ENCODE results near the gene PCLO.

PCLO gene, protein sequence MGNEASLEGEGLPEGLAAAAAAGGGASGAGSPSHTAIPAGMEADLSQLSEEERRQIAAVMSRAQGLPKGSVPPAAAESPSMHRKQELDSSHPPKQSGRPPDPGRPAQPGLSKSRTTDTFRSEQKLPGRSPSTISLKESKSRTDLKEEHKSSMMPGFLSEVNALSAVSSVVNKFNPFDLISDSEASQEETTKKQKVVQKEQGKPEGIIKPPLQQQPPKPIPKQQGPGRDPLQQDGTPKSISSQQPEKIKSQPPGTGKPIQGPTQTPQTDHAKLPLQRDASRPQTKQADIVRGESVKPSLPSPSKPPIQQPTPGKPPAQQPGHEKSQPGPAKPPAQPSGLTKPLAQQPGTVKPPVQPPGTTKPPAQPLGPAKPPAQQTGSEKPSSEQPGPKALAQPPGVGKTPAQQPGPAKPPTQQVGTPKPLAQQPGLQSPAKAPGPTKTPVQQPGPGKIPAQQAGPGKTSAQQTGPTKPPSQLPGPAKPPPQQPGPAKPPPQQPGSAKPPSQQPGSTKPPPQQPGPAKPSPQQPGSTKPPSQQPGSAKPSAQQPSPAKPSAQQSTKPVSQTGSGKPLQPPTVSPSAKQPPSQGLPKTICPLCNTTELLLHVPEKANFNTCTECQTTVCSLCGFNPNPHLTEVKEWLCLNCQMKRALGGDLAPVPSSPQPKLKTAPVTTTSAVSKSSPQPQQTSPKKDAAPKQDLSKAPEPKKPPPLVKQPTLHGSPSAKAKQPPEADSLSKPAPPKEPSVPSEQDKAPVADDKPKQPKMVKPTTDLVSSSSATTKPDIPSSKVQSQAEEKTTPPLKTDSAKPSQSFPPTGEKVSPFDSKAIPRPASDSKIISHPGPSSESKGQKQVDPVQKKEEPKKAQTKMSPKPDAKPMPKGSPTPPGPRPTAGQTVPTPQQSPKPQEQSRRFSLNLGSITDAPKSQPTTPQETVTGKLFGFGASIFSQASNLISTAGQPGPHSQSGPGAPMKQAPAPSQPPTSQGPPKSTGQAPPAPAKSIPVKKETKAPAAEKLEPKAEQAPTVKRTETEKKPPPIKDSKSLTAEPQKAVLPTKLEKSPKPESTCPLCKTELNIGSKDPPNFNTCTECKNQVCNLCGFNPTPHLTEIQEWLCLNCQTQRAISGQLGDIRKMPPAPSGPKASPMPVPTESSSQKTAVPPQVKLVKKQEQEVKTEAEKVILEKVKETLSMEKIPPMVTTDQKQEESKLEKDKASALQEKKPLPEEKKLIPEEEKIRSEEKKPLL (N-terminal part only)

DNA sequence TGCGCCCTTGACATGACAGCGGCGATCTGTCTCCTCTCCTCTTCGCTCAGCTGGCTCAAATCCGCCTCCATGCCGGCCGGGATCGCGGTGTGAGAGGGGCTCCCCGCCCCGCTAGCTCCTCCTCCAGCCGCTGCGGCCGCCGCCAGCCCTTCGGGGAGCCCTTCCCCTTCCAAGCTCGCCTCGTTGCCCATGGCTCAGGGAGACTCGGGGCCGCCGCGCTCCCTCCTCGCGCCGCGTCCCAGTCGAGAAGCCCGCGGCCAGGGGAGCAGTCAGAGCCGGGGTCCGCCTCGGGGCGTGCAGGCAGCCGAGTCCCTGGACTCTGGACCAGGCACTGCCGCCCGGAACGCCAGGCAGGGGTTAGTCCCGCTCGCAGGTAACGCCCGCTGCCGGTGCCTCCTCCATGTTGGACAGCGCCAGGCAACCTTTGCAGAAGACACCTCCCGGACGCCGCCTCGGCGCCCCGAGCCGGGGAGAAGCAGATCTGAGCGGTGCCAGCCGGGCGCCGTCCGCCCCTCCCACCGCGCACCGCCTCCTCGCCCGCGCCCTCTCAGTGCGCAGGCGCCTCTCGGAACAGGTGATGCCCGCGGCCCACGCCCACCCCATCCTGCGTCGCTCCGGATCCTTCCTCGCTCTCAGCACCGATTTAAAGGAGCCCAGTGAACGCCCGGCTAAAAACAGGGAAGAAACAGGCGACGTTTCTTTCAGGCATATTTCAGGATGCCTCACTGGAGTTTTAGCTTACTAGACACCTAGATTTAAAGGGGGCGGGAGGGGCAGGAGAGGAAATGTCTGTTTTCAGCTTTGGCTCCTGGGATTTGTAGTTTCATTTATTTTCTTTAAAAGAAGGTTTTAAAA, at the start of gene PCLO:
TSS of gene PCLO (minus strand) at position 483 of the 855 bp plus-strand sequence. CDS start at position 191, 292 bp downstream.
- peak; percentile 36 to 42 for DNase-seq

DNA sequence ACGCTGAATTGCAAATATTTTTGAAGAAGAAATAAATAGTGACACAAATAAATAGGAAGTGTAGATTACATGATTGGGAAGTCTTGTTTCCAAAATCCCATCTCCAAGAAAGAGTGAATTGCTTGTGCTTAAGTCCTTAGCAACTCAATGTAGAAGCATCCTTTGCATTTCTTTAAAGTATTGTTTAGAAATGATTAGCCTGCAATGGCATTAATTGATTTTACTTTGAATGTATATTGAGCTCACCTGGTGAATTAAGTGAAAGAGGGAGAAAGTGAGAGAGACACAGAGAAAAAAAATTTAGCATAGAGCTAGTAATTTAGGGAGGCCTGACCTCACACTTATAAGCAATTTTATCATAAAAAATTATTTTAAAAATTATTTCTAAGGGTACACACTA, 49.0 kb upstream of the PCLO start:
- no peak for DNase-seq

DNA sequence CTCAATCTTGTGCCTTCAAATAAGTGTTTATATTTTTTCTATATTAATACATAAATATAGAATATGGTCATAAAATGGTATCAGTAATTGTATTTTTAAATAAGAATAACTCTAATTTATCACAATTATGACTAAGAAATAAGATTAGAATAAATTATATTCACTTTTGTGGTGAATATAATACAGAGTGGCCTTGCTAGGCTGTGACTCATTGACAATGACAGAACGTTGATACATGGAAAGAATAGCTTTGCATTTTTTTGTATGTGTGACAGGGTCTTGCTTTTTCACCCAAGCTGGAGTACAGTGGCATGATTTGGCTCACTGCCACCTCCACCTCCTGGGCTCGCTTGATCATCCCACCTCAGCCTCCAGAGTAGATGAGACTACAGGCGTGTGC, 47.8 kb upstream of the PCLO start:
- no peak for DNase-seq

DNA sequence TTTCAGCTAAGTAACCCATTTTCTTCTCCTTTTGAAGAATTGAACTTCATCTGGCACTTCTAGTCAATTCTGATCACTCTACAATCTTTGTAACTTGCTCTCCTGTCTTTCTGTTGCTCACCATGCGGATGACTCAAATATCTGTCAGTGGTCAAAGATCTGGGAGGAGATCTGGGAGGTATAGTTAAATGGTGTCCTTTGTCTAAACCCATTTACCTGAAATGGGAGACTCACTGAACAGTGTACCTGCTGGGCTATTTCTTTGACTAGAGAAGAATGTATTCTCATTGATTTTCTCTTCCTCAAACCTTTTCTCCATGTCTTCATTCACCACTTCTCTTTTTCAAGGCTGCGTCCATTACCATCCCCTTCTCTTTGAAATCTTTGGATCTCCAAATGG, 42.0 kb upstream of the PCLO start:
- DNase-seq, result no peak

DNA sequence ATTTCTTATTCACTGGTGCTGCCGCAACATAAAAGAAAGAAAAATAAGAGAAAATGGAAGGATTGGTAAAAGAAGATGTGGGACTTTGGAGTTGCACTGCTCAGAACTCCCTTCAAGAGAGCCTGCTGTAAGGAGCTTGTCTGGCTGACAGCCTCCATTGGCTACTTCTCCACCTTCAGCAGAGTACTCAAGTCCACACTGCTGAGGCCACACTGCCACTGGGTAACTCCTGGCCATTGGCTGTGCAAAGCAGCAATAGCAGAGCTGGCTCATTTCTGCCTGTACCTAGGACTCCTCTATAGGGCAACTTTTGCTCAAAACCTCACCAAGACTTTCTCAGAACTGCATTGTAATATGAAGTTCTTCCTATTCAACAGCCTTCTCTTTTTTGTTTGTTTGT, 38.7 kb upstream of the PCLO start:
- DNase-seq, result no peak

DNA sequence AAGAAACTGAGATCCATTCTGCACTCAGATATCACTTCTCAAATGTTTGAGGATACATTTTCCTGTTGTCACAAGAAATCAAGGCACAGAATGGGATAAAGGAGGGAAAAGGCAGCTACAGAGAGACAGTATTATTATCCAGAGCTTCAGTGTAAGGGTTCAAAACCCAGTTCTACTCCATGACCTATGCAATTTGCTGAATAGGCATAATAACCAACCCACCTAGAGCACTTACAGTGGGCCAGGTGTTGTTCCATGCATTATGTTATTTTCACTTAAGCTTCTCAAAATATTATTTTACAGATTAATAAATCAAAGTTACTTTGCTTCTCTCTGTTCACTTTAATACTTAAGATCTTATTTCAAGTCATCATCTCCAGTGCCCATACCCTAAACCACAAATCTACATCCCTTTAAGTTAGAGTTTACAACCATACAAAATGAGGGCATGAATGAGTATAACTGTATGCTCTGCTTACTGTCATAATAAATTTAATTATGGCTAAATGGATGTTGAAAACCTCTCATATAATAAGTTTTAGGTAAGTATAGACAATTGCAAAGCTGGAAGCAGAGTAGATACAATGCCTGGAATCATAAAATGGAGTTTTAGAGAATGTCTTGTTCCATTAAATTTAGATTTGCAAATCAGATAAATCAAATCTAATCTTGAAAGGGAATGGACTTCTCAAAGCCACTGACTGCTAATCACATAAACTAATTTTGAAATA, 28.1 kb upstream of the PCLO start:
- DNase-seq, result no peak

DNA sequence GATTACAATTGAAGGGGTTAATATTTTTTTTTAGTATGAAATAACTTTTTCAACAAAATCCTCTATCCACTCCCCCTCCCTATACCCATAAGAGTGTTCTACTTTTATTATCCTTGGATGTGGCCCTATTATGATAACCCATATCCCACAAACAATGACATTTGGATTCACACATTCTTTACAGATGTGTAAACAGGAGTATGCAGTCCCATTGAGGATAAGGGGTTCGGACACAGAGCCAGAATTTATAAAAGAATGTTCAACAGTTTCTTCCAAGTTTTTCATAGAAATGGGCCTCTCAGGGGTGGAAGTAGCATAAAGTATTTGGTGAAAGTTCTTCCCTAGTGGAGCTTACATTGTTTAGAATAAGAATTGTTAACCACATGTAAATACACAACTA, 16.1 kb upstream of the PCLO start:
- no peak for DNase-seq

DNA sequence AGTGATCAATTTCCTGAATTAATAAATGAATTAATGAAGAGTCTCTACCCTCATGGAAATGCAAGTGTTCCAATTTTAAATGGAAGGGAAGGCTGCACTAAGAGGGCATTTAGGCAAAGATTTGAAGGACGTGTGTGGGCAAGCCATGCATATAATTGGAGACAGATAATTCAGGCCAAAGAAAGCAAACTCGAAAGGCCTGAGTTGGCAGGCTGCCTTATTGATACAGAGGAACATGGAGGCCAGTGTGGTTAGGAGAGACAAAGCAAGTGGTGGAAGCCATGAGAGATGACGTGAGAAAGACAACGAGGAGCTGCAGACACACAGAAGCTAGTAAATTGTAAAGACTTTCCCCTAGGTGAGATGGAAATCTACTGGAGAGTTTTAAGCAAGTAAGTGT, 15.4 kb upstream of the PCLO start:
- DNase-seq, result no peak

DNA sequence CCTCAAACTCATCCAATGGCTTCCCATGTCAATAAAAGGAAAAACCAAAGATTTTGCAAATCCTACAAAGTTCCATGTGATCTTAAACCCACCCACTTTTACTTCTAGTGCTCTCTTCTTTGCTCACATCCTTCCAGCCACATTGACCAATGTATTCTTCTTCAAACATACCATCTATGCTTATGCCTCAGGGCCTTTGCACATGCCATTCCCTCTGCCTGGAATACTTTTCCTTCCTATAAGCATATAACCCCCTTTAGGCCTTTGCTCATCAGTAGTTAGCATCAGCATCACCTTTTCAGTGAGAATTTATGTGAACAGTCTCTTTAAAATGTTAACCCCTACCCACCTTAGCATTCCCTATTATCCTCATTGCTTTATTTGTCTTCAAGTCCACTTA, 11.0 kb upstream of the PCLO start:
- no peak for DNase-seq

DNA sequence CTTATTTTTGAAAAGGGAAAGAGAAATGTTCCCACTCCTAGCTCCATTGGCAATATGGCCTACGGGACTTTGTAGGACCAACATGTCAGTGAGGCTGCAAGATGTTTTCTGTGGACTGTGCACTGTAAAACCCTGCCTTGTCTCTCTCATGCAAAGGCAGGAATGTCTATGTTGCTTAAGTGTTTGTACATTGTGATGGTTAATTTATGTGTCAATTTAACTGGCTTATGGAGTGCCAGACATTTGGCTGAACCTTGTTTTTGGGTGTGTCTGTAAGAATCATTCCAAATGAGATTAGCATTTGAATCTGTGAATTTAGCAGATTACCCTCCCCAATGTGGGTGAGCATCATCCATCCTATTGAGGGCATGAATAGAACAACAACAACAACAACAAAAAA, 4.1 kb upstream of the PCLO start:
- no peak for DNase-seq

DNA sequence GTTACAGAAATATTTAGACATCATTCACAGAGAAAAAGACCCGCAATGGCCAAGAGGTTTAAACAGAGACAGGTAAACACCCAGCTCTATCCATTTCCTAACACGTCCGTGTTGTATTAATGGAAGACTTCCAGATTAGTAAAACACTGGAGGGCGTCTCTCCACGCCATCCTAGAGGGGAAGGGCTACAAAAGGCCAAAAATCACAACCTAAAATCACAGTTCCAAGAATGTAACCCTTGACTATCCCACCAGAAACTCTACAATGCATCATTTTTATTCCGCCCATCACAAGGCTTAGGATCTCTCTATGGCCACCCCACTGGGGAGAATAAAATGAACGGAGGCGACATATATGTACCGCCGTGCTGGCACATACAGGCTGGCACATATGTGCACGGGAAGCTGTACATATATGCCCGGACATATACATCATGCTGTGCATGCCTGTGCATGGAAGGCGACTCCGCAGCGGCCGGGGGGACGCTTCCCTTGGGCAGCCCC, 734 bp downstream of the PCLO start:
- no peak for DNase-seq

DNA sequence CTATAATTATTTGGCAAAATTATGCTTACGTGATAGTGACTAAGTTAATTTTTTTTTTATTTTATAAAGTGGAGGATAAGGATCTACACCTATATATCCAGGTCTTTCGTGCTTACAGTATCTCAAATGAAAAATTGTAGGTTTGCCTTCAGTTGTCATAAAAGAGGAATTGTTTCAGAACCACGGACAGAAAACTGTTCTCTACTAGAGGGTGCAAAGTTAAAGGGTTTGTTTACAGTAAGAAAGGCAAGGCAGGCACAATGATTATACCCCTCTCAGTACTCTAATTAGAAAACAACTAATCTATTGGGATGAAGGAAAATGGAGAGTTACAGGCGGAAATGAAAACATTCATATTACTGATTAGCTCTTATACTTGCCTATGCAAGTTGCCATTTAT, 1.5 kb downstream of the PCLO start:
- no peak for DNase-seq

DNA sequence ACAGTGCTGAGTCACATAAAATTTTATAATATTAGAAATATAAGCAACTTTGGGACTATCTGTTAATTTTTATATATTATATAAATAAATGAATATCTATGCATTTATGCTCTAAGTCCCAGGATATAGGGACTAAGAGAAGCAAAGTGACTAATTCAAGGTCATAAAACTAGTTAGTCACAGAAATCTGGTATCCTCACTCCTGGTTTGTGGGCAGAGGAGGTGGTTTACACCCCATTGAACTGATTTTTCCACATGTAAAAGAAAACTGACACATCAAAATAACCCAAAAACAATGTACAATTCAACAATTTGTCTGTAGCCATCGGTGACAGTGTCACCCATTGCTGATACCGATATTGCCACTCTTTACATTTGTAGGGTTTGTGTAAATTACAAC, 3.0 kb downstream of the PCLO start:
- DNase-seq, result no peak

DNA sequence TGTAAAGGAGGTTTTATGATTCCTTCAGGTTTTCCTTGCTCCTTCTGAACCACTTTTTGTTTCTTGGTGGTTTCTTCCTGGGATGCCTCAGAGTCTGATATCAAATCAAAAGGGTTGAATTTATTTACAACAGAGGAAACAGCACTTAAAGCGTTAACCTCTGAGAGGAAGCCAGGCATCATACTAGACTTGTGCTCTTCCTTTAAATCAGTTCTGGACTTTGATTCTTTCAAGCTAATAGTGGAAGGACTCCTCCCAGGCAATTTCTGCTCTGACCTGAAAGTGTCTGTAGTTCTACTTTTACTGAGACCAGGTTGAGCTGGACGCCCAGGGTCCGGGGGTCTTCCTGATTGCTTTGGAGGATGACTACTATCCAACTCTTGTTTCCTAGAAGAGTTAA, 6.7 kb downstream of the PCLO start:
- DNase-seq, result no peak

DNA sequence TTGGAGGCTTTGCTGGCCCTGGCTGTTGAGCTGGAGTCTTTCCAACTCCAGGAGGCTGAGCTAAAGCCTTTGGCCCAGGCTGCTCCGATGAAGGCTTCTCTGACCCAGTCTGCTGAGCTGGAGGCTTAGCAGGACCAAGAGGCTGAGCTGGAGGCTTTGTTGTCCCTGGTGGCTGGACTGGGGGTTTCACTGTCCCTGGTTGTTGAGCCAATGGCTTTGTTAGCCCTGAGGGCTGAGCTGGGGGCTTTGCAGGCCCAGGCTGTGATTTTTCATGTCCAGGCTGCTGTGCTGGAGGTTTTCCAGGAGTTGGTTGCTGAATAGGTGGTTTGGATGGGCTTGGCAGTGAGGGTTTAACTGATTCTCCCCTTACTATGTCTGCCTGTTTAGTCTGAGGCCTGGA, 7.3 kb downstream of the PCLO start:
- DNase-seq, result no peak

DNA sequence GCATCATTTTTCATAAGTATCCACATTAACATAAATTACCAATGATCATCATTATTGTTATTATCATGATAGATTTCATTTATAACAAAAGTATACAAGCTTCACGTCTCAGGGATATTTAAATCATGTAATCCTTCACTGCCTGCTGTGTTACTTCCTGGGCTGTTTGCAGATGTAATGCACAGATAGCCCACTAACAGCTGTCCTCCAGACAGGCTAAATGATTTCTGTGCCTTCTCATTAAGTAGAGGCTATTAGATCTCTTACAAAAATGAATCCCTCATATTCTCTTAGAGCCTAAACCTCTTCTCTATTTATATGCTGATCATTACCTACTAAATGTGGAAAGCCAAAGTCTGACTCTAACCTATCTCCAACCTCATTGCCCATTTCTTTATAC, 9.3 kb downstream of the PCLO start:
- no peak for DNase-seq

DNA sequence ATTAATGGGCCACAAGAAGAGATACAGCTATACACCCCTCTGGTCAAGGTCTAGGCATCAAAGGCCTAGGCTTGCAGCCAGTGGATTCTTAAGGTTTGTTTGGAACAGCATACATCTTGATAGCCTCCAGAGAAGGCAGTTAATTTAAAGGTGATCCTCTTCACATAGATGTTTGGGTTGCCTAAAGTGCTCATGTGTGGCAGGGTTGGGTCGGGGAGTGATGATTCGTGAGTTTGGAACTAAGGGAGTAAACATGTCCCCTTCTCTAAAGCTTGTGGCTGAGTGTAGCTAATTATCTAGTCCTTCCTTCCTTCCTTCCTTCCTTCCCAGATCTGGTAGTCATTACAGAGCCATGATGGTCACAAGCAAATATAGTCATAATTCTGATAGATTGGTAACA, 12.4 kb downstream of the PCLO start:
- no peak for DNase-seq

DNA sequence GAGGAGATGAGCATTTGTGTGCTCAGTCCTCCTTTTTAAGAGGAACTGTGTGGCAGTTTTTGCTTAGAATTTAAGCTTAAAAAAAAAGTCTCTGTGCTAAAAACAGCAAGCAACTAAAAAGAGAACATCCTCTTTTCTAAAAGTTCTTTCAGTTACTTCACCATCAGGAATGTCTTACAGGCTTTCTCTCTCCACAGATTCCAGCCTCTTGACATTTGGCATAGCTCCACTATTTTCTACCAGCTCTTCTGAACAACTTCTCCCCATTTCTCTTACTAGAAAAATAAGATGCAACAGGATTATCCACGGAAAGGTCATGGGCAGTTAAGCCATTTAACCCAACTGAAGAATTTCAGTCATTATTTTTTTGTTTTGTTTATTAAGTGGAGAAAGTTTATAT, 13.2 kb downstream of the PCLO start:
- DNase-seq, result no peak

DNA sequence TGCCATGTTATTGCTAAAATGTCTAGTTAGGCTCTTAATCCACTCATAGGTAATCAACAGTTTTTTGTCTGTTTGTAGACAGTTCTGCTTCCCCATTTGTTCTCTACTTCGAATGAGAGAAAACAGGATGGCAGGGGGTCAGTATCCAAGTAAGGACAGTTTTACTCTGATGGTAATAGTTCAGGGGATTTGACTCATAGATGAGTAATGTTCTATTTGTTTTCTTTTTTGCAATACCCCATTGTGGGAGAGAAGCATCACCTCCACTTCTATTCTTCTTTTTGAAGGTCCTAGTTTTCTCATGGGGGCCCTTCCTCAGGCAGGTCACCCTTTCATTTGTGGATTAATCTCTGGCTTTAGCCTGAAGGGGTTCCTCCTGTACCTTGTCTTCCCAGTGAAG, 13.9 kb downstream of the PCLO start:
- no peak for DNase-seq

DNA sequence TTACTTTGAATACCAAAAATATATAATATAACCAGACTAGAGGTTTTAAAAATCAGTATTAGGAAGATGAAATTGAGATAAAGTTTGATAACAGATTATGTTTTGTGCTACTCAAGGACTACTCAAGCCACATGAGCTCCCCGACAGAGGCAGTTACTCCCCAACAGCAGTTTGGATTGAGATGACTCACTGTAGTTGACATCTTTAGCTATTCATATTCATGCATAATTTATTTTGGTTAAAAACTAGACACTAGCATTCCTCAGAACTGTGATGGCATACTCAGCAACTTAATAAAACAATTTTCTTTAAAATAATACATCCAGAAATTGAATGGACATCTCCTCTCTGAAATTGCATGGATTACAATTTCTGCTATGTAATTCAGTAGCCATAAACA, 19.6 kb downstream of the PCLO start:
- no peak for DNase-seq

DNA sequence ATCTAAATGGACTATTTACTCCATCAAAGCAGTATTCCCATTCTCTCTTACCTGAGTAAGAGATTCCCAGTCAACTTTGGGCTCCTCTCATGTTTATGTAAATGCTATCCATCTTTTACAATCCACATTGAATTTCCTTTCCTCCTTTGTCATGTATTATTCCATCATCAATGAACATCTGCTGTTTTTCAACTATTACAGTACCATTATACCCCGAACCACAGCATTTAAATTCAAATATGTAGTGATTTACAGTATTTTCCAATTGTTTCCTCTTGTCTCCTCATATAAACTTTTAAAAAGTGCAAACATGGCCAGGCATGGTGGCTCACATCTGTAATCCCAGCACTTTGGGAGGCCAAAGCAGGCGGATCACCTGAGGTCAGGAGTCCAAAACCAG, 20.3 kb downstream of the PCLO start:
- no peak for DNase-seq

DNA sequence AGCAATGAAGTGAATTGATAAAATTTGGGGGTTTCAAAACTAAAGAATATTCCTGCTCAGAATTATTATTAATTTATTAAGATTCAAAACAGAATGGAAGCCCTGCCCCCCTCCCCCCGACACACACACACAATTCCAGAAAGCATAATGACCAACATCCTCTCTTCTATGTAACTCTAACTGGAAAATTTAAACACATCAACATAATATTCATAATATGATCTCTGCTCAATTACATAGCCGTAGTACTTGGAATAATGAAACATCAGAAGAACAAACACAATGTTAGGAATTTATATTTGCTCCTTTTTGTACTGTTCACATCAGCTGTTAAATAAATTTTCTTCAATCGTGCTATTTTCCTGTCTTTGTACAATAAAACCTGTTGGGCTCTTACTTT, 20.8 kb downstream of the PCLO start:
- DNase-seq, result no peak

All from stimulated activated CD4-positive, alpha-beta T cell treated with anti-CD3 and anti-CD28 coated beads, Interleukin-2, amount 100 ng/mL, for 48 hours (primary cell).